Measurements from ENCODE around the gene FSTL5.

The FSTL5 gene

GRCh38 chr4:161916035-161916434 lies 247.8 kb downstream of the FSTL5 start:
- H3K27ac ChIP-seq (ENCODE audit: low read depth, low read length), result no peak overlapping the region
- H3F3A ChIP-seq (ENCODE audit: insufficient read depth), result no peaks in the 10 kb centered on the region
- no peaks in the 10 kb centered on the region for H3K79me2 ChIP-seq (ENCODE audit: insufficient read depth, low read length)
- H2AFZ ChIP-seq (ENCODE audit: low read depth, low read length, severe bottlenecking), result no peak overlapping the region
- no peak overlapping the region for H3K4me3 ChIP-seq (ENCODE audit: insufficient read depth, low read length, poor library complexity, severe bottlenecking)
- H4K20me1 ChIP-seq (ENCODE audit: low read depth, low read length), result no peaks in the 10 kb centered on the region
- H3K4me2 ChIP-seq (ENCODE audit: low read depth, low read length, poor library complexity, severe bottlenecking), result no peak overlapping the region
- H3K27me3 ChIP-seq (ENCODE audit: low read length), result no peaks in the 10 kb centered on the region
- TF ChIP-seq CTCF (IDR thresholded peaks at IDR 0.05; ENCODE audit: insufficient read depth, low read length, poor library complexity, severe bottlenecking) (no peak), EZH2phosphoT487 (conservative IDR thresholded peaks at IDR 0.05; ENCODE audit: low read length) (no peak)
- H3K9ac ChIP-seq (ENCODE audit: low read length), result no peak overlapping the region
- no peaks in the 10 kb centered on the region for H3K36me3 ChIP-seq (ENCODE audit: low read length)
- H3K9me2 ChIP-seq (replicated peaks; ENCODE audit: insufficient read depth, low read length), result no peaks in the 10 kb centered on the region
- no peaks in the 10 kb centered on the region for H3K9me3 ChIP-seq (ENCODE audit: insufficient read depth, low read length)

- no peak for TF ChIP-seq EZH2phosphoT487 (conservative IDR thresholded peaks at IDR 0.05; ENCODE audit: low read length)
- TF ChIP-seq CTCF (IDR thresholded peaks at IDR 0.05; ENCODE audit: insufficient read depth, low read length, poor library complexity, severe bottlenecking), result no peak
- Histone ChIP-seq H3K27me3 (ENCODE audit: low read length) (no peaks in the 10 kb centered on the region), H3K9me3 (ENCODE audit: insufficient read depth, low read length) (no peaks in the 10 kb centered on the region), H4K20me1 (ENCODE audit: low read depth, low read length) (no peaks in the 10 kb centered on the region), H3F3A (ENCODE audit: insufficient read depth) (no peaks in the 10 kb centered on the region), H3K4me3 (ENCODE audit: insufficient read depth, low read length, poor library complexity, severe bottlenecking) (no peak overlapping the region), H3K36me3 (ENCODE audit: low read length) (no peaks in the 10 kb centered on the region), H2AFZ (ENCODE audit: low read depth, low read length, severe bottlenecking) (no peak overlapping the region), H3K9ac (ENCODE audit: low read length) (no peak overlapping the region), H3K4me2 (ENCODE audit: low read depth, low read length, poor library complexity, severe bottlenecking) (no peak overlapping the region), H3K9me2 (replicated peaks; ENCODE audit: insufficient read depth, low read length) (no peaks in the 10 kb centered on the region), H3K27ac (ENCODE audit: low read depth, low read length) (no peak overlapping the region), H3K79me2 (ENCODE audit: insufficient read depth, low read length) (no peaks in the 10 kb centered on the region)
These were observed 256.2 kb downstream of the FSTL5 start for GRCh38 chr4:161907590-161907955.

- Histone ChIP-seq H3K36me3 (ENCODE audit: low read length) (no peaks in the 10 kb centered on the region), H3K27ac (ENCODE audit: low read depth, low read length) (no peak overlapping the region), H3K79me2 (ENCODE audit: insufficient read depth, low read length) (no peaks in the 10 kb centered on the region), H3K27me3 (ENCODE audit: low read length) (no peaks in the 10 kb centered on the region), H3K9me3 (ENCODE audit: insufficient read depth, low read length) (no peaks in the 10 kb centered on the region), H3K4me2 (ENCODE audit: low read depth, low read length, poor library complexity, severe bottlenecking) (no peak overlapping the region), H3K9me2 (replicated peaks; ENCODE audit: insufficient read depth, low read length) (no peaks in the 10 kb centered on the region), H3F3A (ENCODE audit: insufficient read depth) (no peaks in the 10 kb centered on the region), H3K4me3 (ENCODE audit: insufficient read depth, low read length, poor library complexity, severe bottlenecking) (no peak overlapping the region), H3K9ac (ENCODE audit: low read length) (no peak overlapping the region), H2AFZ (ENCODE audit: low read depth, low read length, severe bottlenecking) (no peak overlapping the region), H4K20me1 (ENCODE audit: low read depth, low read length) (no peaks in the 10 kb centered on the region)
- TF ChIP-seq CTCF (IDR thresholded peaks at IDR 0.05; ENCODE audit: insufficient read depth, low read length, poor library complexity, severe bottlenecking) (no peak), EZH2phosphoT487 (conservative IDR thresholded peaks at IDR 0.05; ENCODE audit: low read length) (no peak)
These were observed 256.8 kb downstream of the FSTL5 start for GRCh38 chr4:161906836-161907589.

Measured in SU-DHL-6 (cell line).